Sigmoid colon (tissue), 7 donors: ENCODE measurements around the gene ADD1. TPM values are rescaled to one million over a fixed set of nuclear protein-coding genes. Genes with fewer than 3 reads are reported as not detected.

Experiments used
- DNase-seq: peaks from one replicate; pipeline ENCODE4 v3.0.0-alpha.2; 2019
- H3K27ac ChIP-seq, 4 donors: fragments of 200-600 bp; sonication (generic); one replicate each; pipeline ENCODE4 v1.5.1; 2016 to 2019; ENCODE audit warnings: mild to moderate bottlenecking in 1 of 4
- H3K27me3 ChIP-seq, 3 donors: fragments of 200-600 bp; sonication (generic); one replicate each; pipeline ENCODE4 v1.5.1; 2019; ENCODE audit warnings: mild to moderate bottlenecking in 1 of 3
- H3K36me3 ChIP-seq, 4 donors: fragments of 200-600 bp; sonication (generic); one replicate each; pipeline ENCODE4 v1.5.1; 2016 to 2019
- H3K4me1 ChIP-seq, 4 donors: fragments of 200-600 bp; sonication (generic); one replicate each; pipeline ENCODE4 v1.5.1; 2017 to 2019
- H3K4me3 ChIP-seq, 4 donors: fragments of 200-600 bp; sonication (generic); one replicate each; pipeline ENCODE4 v1.5.1; 2017 to 2019; ENCODE audit warnings: mild to moderate bottlenecking in 2 of 4, moderate library complexity in 1 of 4
- H3K9me3 ChIP-seq, 4 donors: fragments of 200-600 bp in 3 of 4; sonication (generic) in 3 of 4; one replicate each; pipeline versions ENCODE4 v1.5.1 to v1.6.1; 2013 to 2019
- CTCF ChIP-seq, 4 experiments: fragments of 450-650 bp in 3 of 4; fragments of 200-600 bp in 1 of 4; IDR thresholded peaks; one replicate each; pipeline ENCODE4 v1.5.1; 2016 to 2019; ENCODE audit warnings: antibody characterized with exemption in 4 of 4, mild to moderate bottlenecking in 3 of 4, moderate library complexity in 2 of 4
- EP300 ChIP-seq, 4 donors: sonication (generic); formaldehyde crosslinking; IDR thresholded peaks; one replicate each; pipeline ENCODE4 v1.6.1; 2017; ENCODE audit warnings: antibody characterized with exemption in 4 of 4
- POLR2A ChIP-seq, 2 donors: fragments of 450-650 bp; IDR thresholded peaks; one replicate each; pipeline ENCODE4 v1.6.1; 2016; ENCODE audit warnings: antibody characterized with exemption in 2 of 2, mild to moderate bottlenecking in 2 of 2, moderate library complexity in 2 of 2
- POLR2AphosphoS5 ChIP-seq, 4 donors: sonication (generic); formaldehyde crosslinking; IDR thresholded peaks; one replicate each; pipeline ENCODE4 v1.6.1; 2017; ENCODE audit warnings: antibody characterized with exemption in 4 of 4
- WGBS, 2 donors: extraction: QIAGEN DNeasy Blood & Tissue Kit; methylation state at CpG; one replicate each; pipeline ENCODE4 v1.1.7; 2013; 5-methylcytosine and 5-hydroxymethylcytosine counted together
- intact Hi-C: fragments of 100-400 bp; cut with DNase I; formaldehyde crosslinking; loops from one replicate; pipeline ENCODE4 v1.15.1; 2023
- polyA plus RNA-seq, 3 donors: library from polyadenylated mRNA; stranded (reverse); fragments of 200-250 nt; gene quantifications; one replicate each; pipeline ENCODE4 v1.2.3, GENCODE V29; 2013
- total RNA-seq, 4 donors: library from RNA; depleted of rRNA; stranded (reverse); fragments of >200 nt; gene quantifications; one replicate each; pipeline ENCODE4 v1.1.0, GENCODE V29; 2016
- donor health status: healthy with polysubstance abuse.
- donor health status: Bipolar disorder and iron deficiency.
- donor health status: healthy.

ADD1 gene
- total and polyA plus RNA-seq, 7 donors = 113 to 378 (median 166) TPM

- H3K9me3 ChIP-seq = no peaks in the 10 kb centered on the region
- 0% methylated on average over 74 of the region's 74 CpGs for WGBS, 2 donors
- no peaks in the 10 kb centered on the region for H3K36me3 ChIP-seq
- H3K4me3 ChIP-seq = peak overlapping the region; percentile 86 to 95 (median 90)
- no peaks in the 10 kb centered on the region for H3K27me3 ChIP-seq
- peak overlapping the region; percentile 93 to 99 (median 96) for H3K27ac ChIP-seq
- peaks cover 0 to 51% (median 44%) of the 10 kb centered on the region in 4 donors for H3K4me1 ChIP-seq
- intact Hi-C loops = loop anchor here (2.0 to 10.0 kb wide), 4 partner anchors 87 to 309 kb away; partner anchors contain the start of genes FAM193A, GRK4, NOP14 and TNIP2
- DNase-seq = peak; percentile 82
- TF ChIP-seq POLR2A (IDR thresholded peaks at IDR 0.05) = no peak
- peak in 1 of 4 donors; percentile 6 for TF ChIP-seq POLR2AphosphoS5 (IDR thresholded peaks at IDR 0.05)
- TF ChIP-seq CTCF (IDR thresholded peaks at IDR 0.05) = no peak
- no peak for TF ChIP-seq EP300 (IDR thresholded peaks at IDR 0.05)
Observed at GRCh38 chr4:2843941-2844584, 419 bp downstream of the ADD1 start.

DNA sequence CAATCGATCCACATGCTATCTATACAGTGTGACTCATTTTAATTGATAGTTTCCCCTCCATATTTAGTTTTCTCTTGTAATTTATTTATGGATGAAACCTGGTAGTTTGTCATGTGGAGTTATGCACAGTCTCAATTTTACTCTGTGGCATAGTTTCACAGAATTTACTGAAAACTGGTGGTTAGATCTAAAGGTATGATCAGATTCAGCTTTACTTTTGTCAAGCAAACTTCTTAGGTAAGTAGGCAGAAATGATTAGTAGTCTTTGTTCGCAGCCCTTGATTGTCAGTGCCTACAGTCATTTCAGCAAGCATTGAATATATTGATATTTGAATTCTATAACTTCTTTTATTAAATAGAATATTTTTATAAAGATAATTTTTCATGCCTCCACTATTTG lies 2.5 kb downstream of the ADD1 start:
- Histone ChIP-seq H3K4me3 (no peak overlapping the region), H3K4me1 (peaks cover 0 to 66% (median 61%) of the 10 kb centered on the region in 4 donors), H3K36me3 (no peaks in the 10 kb centered on the region), H3K9me3 (no peaks in the 10 kb centered on the region), H3K27ac (no peak overlapping the region), H3K27me3 (no peaks in the 10 kb centered on the region)
- no peak for DNase-seq
- intact Hi-C loops = loop anchor here (10.0 kb wide), 2 partner anchors 119 to 311 kb away; partner anchors contain the start of genes FAM193A, GRK4 and NOP14
- TF ChIP-seq POLR2A (IDR thresholded peaks at IDR 0.05) (no peak), POLR2AphosphoS5 (IDR thresholded peaks at IDR 0.05) (no peak), CTCF (IDR thresholded peaks at IDR 0.05) (no peak), EP300 (IDR thresholded peaks at IDR 0.05) (no peak)
- 73 to 77% methylated on average over 2 of the region's 2 CpGs for WGBS, 2 donors

DNA sequence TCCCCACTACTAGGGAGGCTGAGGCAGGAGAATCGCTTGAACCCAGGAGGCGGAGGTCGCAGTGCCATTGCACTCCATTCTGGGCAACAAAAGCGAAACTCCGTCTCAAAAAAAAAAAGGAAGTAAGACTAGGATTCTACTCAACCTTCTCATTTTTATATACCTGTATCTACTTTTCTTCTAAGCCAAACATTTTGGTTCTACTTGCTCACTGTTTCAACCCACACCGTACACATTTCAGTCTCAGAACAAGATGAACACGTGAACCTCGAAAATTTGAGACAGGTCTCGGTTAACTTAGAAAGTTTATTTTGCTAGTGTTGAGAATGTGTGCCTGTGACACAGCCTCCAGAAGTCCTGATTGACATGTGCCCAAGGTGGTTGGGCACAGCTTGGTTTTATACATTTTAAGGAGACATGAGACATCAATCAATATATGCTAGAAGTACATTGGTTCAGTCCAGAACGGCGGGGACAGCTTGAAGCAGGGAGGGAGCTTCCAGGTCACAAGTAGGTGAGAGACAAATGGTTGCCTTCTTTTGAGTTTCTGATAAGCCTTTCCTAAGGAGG lies 3.7 kb downstream of the ADD1 start:
- Histone ChIP-seq H3K36me3 (no peaks in the 10 kb centered on the region), H3K4me3 (no peak overlapping the region), H3K27me3 (no peaks in the 10 kb centered on the region), H3K27ac (peak overlapping the region in 2 of 4 donors; percentile 51 to 61), H3K4me1 (peaks cover 0 to 75% (median 70%) of the 10 kb centered on the region in 4 donors), H3K9me3 (no peaks in the 10 kb centered on the region)
- WGBS, 2 donors = 74 to 90% methylated on average over 11 of the region's 11 CpGs
- TF ChIP-seq CTCF (IDR thresholded peaks at IDR 0.05) (no peak), POLR2AphosphoS5 (IDR thresholded peaks at IDR 0.05) (no peak), POLR2A (IDR thresholded peaks at IDR 0.05) (no peak), EP300 (IDR thresholded peaks at IDR 0.05) (no peak)
- intact Hi-C loops = loop anchor here (10.0 kb wide), 2 partner anchors 117 to 313 kb away; partner anchors contain the start of genes FAM193A, GRK4 and NOP14
- no peak for DNase-seq

DNA sequence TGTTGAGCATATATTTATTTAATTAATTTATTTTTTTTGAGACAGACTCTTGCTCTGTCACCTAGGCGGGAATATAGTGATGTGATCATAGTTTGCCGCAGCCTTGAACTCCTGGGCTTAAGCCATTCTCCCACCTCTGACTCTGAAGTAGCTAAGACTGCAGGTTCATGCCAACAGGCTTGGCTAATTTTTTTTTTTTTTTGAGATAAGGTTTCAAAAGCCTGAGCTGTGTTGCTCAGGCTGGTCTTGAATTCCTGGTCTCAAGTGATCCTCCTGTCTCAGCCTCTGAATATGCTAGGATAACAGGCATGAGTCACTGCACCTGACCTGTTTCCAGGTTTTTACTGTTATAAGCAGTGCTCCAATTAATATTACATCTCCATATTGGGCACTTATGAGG lies 4.8 kb downstream of the ADD1 start:
- 93 to 95% methylated on average over 2 of the region's 2 CpGs for WGBS, 2 donors
- TF ChIP-seq POLR2A (IDR thresholded peaks at IDR 0.05) = no peak
- TF ChIP-seq CTCF (IDR thresholded peaks at IDR 0.05) = no peak
- TF ChIP-seq POLR2AphosphoS5 (IDR thresholded peaks at IDR 0.05) = no peak
- TF ChIP-seq EP300 (IDR thresholded peaks at IDR 0.05) = no peak
- Histone ChIP-seq H3K4me1 (peaks cover 0 to 78% (median 76%) of the 10 kb centered on the region in 4 donors), H3K4me3 (no peak overlapping the region), H3K27ac (peak overlapping the region in 2 of 4 donors; percentile 51 to 61), H3K27me3 (no peaks in the 10 kb centered on the region), H3K9me3 (no peaks in the 10 kb centered on the region), H3K36me3 (peaks cover 0 to 2% (median under 1%) of the 10 kb centered on the region in 4 donors)
- DNase-seq = no peak
- intact Hi-C loops = loop anchor here (10.0 kb wide), 2 partner anchors 116 to 314 kb away; partner anchors contain the start of genes FAM193A, GRK4 and NOP14
